ENCODE results near the gene TNFRSF6B. TPM values are rescaled to one million over a fixed set of nuclear protein-coding genes. Genes with fewer than 3 reads are reported as not detected.

Gene TNFRSF6B
- total RNA-seq, 2 donors from 2014 or later = 9.9 to 13.8 TPM

- 80 to 83% methylated on average over 12 to 31 of the region's 31 CpGs for WGBS, 2 donors
- no peak for ATAC-seq
- Histone ChIP-seq H3K36me3 (replicated peaks in 1 of 2; ENCODE audit: insufficient read depth in 1 of 2, low read depth in 2 of 2) (no peaks in the 10 kb centered on the region), H3K27ac (peak overlapping the region in 2 of 4 donors; percentile 73 to 77), H3K9me3 (no peaks in the 10 kb centered on the region), H3K27me3 (no peaks in the 10 kb centered on the region), H3K4me3 (no peak overlapping the region), H3K4me1 (peaks cover 23% of the 10 kb centered on the region)
- intact Hi-C loops (cut with DNase I) = no loop called here
- DNase-seq = peak in 1 of 4 donors; percentile 19
- TF ChIP-seq CTCF (IDR thresholded peaks at IDR 0.05) (no peak), POLR2A (IDR thresholded peaks at IDR 0.05) (no peak)
Measured at GRCh38 chr20:63688228-63689045, 8.0 kb upstream of the TNFRSF6B start.

- 91 to 95% methylated on average over 8 to 33 of the region's 44 CpGs for WGBS, 2 donors
- Histone ChIP-seq H3K27me3 (no peaks in the 10 kb centered on the region), H3K27ac (peak overlapping the region in 1 of 4 donors; percentile 77), H3K36me3 (replicated peaks in 1 of 2; ENCODE audit: insufficient read depth in 1 of 2, low read depth in 2 of 2) (no peaks in the 10 kb centered on the region), H3K4me1 (peaks cover 23% of the 10 kb centered on the region), H3K4me3 (no peak overlapping the region), H3K9me3 (no peaks in the 10 kb centered on the region)
- ATAC-seq (no peak), DNase-seq (peak in 1 of 4 donors; percentile 27)
- intact Hi-C loops (cut with DNase I) = no loop called here
- TF ChIP-seq CTCF (IDR thresholded peaks at IDR 0.05) = no peak
- no peak for TF ChIP-seq POLR2A (IDR thresholded peaks at IDR 0.05)
Measured at GRCh38 chr20:63689046-63690002, 7.1 kb upstream of the TNFRSF6B start.

GRCh38 chr20:63690003-63690897 is 6.2 kb upstream of the TNFRSF6B start:
- intact Hi-C loops (cut with DNase I) = no loop called here
- no peaks in the 10 kb centered on the region for H3K27me3 ChIP-seq
- no peak for ATAC-seq
- H3K9me3 ChIP-seq = no peaks in the 10 kb centered on the region
- DNase-seq = no peak
- H3K4me1 ChIP-seq = peaks cover 21% of the 10 kb centered on the region
- TF ChIP-seq POLR2A (IDR thresholded peaks at IDR 0.05) = no peak
- no peak for TF ChIP-seq CTCF (IDR thresholded peaks at IDR 0.05)
- 88 to 91% methylated on average over 13 to 37 of the region's 40 CpGs for WGBS, 2 donors
- H3K36me3 ChIP-seq (replicated peaks in 1 of 2; ENCODE audit: insufficient read depth in 1 of 2, low read depth in 2 of 2) = no peaks in the 10 kb centered on the region
- H3K27ac ChIP-seq = no peak overlapping the region
- H3K4me3 ChIP-seq = no peak overlapping the region

- TF ChIP-seq POLR2A (IDR thresholded peaks at IDR 0.05) (no peak), CTCF (IDR thresholded peaks at IDR 0.05) (no peak)
- Histone ChIP-seq H3K27me3 (no peaks in the 10 kb centered on the region), H3K4me1 (peaks cover 14% of the 10 kb centered on the region), H3K4me3 (no peak overlapping the region), H3K36me3 (replicated peaks in 1 of 2; ENCODE audit: insufficient read depth in 1 of 2, low read depth in 2 of 2) (no peaks in the 10 kb centered on the region), H3K9me3 (no peaks in the 10 kb centered on the region), H3K27ac (no peak overlapping the region)
- ATAC-seq (no peak), DNase-seq (no peak)
- intact Hi-C loops (cut with DNase I) = no loop called here
- WGBS, 2 donors = 65 to 73% methylated on average over 2 to 24 of the region's 24 CpGs
Measured at GRCh38 chr20:63690898-63691710, 5.3 kb upstream of the TNFRSF6B start.
